Myocyte (in vitro differentiated cells): Measurements from ENCODE around the gene SOCS1. TPM values are rescaled to one million over a fixed set of nuclear protein-coding genes. Genes with fewer than 3 reads are reported as not detected.

Experiments
- DNase-seq: peaks from one replicate; pipeline ENCODE4 v3.0.0-alpha.2; 2012; ENCODE audit warnings: low read depth
- total RNA-seq: library from RNA; depleted of rRNA; stranded (reverse); fragments of >200 nt; gene quantifications from 2 replicates; pipeline ENCODE4 v1.2.3, GENCODE V29; 2014

The SOCS1 gene
- total RNA-seq, 1 donor from 2014 or later: 1.2 TPM

- DNase-seq: no peak
Observed at GRCh38 chr16:11285842-11286241, 29.8 kb upstream of the SOCS1 start.

GRCh38 chr16:11283820-11284248 lies 27.8 kb upstream of the SOCS1 start:
- no peak for DNase-seq

DNA sequence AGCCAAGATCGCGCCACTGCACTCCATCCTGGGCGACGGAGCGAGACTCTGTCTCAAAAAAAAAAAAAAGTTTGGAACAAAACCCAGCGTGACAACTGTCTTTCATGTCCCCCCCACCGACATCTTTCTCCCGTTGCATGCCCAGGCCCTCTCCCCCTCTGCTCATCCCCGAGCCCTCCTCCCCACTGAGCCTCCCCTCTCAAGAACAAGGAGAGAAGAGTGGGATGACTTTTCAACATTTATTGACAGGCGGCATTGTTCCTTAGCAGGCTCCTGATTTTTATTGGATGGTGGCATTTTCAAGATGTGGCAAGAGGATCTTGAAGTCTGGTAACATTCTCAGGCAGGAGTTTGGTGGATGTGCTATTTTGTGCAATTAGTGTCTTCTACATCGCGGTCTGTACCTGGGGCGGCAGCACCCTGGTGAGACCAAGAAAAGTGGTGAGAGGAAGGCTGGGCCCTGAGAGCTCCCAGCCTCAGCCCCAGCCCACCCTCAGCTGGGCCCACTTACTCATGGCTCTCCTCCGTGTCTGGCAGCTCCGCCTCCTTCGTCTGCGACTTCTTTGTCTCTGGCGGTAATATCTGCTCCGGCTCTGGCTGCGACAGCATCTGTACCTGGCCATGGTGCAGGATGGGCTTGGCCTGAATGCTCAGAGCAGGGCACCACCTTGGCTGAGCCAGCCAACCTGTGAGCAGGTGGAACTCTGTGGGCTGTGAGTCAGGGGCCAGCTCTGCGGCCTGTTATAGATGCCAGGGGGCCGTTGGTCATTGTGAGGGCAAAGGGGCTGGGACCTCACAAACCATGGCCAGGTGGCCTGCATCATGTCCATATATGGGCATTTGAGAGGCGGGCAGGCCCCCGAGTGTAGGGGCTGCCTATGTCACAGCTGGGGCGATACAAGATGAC lies 24.9 kb upstream of the SOCS1 start, which contains the start of gene PRM1:
TSS of gene PRM1 (minus strand) at position 715 of the 907 bp plus-strand sequence. CDS start at position 623, 92 bp downstream.
- no peak for DNase-seq

DNA sequence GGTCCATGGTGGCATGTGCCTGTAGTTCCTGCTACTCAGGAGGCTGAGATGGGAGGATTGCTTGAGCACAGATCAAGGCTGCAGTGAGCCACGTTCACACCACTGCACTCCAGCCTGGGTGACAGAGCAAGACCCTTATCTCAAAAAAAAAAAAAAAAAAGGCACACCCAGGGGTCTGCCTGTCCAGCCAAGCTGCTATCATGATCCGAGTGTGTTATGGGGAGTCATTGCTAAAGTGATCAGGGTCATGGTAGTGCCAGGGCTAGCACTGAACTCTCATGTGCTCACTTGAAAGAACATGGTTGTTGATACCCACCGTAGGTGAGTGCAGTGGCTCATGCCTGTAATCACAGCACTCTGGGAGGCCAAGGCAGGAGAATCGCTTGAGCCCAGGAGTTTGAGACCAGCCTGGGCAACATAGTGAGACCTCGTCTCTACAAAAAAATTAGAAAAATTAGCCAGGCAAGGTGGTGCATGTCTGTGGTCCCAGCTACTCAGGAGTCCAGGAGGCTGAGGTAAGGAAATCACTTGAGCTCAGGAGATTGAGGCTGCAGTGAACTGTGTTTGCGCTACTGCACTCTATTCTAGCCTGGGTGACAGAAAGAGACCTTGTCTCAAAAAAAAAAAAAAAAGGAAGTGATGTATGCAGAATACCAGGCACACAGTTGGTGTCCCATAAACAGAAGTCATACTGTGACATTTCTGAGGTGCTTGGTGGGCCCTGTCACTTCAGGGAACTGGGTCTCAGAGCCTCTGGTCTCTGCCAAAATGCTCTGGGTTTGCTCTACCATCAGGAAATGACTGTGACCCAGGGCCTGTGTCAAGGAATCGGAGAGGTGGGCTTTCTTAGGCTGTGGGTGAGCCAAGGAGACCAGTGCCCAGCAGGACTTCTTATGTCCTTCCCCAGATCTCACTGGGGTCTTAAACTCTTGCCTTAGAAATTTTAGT lies 23.0 kb upstream of the SOCS1 start:
- DNase-seq: no peak

DNA sequence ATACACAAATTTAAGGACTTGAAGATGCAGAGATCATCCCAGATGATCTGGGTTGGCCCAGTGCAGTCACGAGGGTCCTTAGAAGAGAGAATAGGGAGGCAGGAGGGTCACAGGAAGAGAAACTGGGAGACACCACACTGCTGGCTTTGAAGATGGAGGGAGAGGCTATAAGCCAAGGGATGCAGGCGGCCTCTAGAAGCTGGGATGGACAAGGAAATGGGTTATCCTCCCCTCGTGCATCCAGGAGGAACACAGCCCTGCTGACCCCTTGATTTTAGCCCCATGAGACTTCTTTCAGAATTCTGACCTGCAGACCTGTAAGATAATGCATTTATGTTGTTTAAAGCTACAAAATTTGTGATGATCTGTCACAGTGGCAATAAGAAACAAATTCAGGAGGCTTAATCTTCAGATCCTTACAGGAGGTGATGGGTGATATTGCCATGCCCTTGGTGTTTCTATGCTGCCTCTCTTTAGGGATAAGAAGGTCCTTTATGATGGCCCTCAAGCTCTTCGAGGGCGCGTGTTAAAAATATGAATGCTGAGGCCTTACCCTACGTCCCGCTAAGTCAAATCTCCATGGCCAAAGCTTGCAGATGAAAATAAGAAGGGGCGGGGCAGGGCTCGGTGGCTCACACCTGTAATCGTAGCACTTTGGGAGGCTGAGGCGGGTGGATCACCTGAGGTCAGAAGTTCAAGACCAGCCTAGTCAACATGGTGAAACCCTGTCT lies 21.8 kb upstream of the SOCS1 start:
- DNase-seq: no peak

DNA sequence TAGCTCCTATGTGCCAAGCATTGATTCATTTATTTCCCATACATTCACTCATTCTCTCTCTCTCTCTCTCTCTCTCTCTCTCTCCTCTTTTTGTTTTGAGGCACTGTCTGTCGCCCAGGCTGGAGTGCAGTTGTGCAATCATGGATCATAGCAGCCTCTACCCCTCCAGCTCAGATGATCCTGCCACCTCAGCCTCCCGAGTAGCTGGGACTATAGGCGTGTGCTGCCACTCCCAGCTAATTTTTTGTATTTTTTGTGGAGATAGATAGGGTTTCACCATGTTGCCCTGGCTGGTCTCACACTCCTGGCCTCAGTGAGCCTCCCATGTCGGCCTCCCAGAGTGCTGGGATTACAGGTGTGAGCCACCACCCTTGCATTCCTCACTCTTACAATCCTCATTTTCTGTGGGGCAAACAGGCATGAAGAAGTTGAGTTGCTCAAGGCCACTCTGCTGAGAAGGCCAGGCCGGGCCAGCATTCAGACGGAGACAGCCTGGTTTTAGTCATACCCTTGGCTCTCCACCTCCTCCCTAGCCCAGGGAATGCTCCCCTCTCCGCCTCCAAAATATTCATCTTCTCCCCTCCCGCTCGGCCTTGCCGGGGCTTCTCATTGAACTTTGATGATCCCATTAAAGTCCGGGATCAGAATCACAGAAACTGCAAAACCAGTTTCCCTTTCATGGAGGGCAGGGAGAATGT lies 21.0 kb upstream of the SOCS1 start:
- DNase-seq: no peak

- DNase-seq: no peak
Observed at GRCh38 chr16:11276143-11276895, 20.3 kb upstream of the SOCS1 start, which contains the start of gene PRM2. Gene PRM2 (minus strand): TSS chr16:11276480. CDS start chr16:11276370, 110 bp downstream.

DNA sequence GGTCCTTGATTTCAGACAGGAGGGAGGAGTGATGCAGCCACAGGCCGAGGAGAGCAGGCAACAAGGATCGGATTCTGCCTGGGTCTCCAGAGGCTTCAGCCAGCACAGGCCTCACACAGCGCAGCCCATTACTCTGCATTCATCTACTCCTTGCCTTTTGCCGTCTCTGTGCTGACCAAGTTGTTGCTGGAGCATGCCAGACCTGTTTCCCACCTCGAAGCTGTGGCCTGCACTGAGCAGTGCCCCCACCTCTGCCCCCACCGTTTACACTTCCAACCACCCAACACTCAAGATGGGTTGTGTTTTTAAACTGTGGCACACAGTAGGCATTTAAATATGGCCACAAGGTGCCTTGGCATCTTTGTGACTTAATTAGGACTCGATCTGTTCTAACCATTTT lies 19.0 kb upstream of the SOCS1 start:
- no peak for DNase-seq

DNA sequence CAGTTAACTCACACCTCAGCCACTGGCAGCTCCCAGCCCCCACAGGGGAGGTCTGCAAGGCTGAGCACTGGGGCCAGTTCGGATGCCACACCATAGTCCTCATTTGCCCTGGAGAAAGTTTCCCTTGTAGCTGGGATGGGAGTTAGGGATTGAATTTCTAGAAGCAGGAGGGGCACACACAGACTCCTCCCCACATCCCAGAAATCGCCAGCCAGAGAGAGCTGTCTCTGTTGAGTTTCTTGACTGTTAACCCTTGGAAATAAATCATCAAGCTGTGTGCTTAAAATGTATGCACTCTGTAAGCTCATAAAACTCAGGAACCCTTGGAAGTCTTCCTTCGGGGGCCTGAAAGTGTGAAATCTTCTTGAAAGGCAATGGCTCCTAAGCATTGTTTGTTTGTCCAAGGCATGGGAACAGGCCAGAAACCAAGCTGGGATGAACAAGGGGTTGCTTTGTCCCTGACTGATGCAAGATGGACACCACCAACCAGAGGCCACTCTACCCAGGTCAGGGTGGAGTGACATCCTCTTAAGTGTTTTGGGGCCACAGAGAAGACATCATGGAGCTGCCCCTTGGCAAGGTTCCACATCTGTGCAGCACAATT lies 17.8 kb upstream of the SOCS1 start:
- no peak for DNase-seq

- no peak for DNase-seq
Observed at GRCh38 chr16:11272921-11273720, 17.1 kb upstream of the SOCS1 start, which contains the start of gene PRM3. Gene PRM3 (minus strand): TSS chr16:11273629. CDS start chr16:11273595, 34 bp downstream.

DNA sequence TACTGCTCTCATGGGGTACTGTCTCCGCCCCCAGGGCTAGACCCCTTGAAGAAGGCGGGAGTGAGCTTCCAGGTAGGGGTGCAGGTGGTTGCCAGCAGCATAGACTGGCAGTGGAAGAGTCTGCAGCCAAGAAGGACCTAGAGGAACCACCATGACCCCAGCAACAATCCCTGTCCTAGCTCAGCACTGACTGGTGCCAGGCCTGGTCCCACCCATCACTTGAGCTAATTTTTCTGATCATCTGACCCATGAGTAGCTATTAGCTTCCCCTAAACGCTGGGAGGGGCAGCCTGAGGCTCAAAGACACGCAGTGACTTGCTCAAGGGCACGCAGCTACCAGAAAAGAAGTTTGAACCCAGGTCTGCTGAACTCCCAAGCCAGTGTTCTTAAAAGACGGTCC lies 16.5 kb upstream of the SOCS1 start:
- no peak for DNase-seq

DNA sequence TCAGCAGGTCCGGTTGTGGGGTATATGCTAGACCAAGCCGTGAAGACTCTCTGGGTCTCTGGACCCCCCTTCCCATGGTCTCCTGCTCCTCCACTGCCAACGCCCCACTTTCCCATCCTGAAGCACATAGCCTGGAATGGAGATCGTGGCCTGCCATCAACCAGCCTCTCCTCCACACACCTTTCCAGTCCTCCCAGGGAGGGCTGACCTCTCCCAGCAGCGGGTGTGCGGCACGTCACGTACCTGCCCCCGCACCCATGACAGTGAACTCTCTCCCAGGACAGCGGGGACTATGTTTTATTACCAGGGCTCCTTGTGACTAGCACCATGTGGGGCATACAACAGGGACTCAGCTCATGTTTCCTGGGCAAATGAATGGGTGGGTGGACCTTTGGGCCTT lies 15.6 kb upstream of the SOCS1 start:
- DNase-seq: no peak

GRCh38 chr16:11270602-11271162 lies 14.7 kb upstream of the SOCS1 start:
- no peak for DNase-seq

GRCh38 chr16:11268921-11269375 lies 12.9 kb upstream of the SOCS1 start, which contains the start of gene TNP2:
Gene TNP2 (minus strand): TSS chr16:11269325. CDS start chr16:11269262, 63 bp downstream.
- no peak for DNase-seq

DNA sequence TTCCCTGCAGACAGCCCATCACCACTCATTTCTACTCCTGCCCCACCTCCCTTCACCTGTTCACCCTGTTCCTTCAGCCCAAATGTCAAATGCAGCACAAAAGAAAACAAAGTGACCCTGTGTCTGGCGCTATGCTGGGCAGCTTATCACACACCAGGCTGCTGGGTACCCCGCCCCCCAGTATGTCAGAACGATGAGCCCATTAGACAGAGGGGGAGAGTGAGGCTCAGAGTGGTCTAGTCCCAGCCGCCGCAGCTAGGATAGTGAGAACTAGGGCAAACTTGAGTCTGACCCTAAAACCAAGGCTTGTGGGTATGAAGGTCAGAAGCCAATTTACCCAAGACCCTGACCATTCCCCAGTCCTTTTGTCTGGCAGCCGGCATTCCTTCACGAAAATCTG lies 9.1 kb upstream of the SOCS1 start:
- DNase-seq: no peak

GRCh38 chr16:11264155-11264832 lies 8.3 kb upstream of the SOCS1 start:
- no peak for DNase-seq

GRCh38 chr16:11263737-11264136 lies 7.7 kb upstream of the SOCS1 start:
- DNase-seq: no peak
